Upper lobe of right lung (tissue), 1 donor: ENCODE measurements around the gene CALD1. TPM values are rescaled to one million over a fixed set of nuclear protein-coding genes. Genes with fewer than 3 reads are reported as not detected.

Experiments used
- ATAC-seq: fragments of 200-7000 bp; cut with Tn5 transposase; one replicate; pipeline ENCODE4 v1.9.1; 2020; ENCODE audit warnings: mild to moderate bottlenecking, moderate library complexity
- DNase-seq: peaks from one replicate; pipeline ENCODE4 v3.0.0-alpha.2; 2020
- H3K27ac ChIP-seq: fragments of 200-600 bp; one replicate; pipeline ENCODE4 v1.8.0; 2022
- H3K27me3 ChIP-seq: fragments of 200-600 bp; one replicate; pipeline ENCODE4 v1.8.0; 2022; ENCODE audit warnings: mild to moderate bottlenecking
- H3K36me3 ChIP-seq: fragments of 200-600 bp; one replicate; pipeline ENCODE4 v1.8.0; 2022
- H3K4me1 ChIP-seq: fragments of 200-600 bp; one replicate; pipeline ENCODE4 v1.8.0; 2022
- H3K4me3 ChIP-seq: fragments of 200-600 bp; one replicate; pipeline ENCODE4 v1.8.0; 2022; ENCODE audit warnings: mild to moderate bottlenecking
- H3K9me3 ChIP-seq: fragments of 200-600 bp; one replicate; pipeline ENCODE4 v1.8.0; 2022
- intact Hi-C: fragments of 100-400 bp; cut with DNase I; formaldehyde crosslinking; loops from one replicate; pipeline ENCODE4 v1.11.0; 2022
- total RNA-seq: library from RNA; stranded (reverse); fragmentation: NEBNext Ultra II Directional; extraction: Animal tissue kit (Norgen Biotek cat#: 25700); gene quantifications from one replicate; pipeline ENCODE4 v1.2.1, GENCODE V29; 2021
- TF ChIP-seq, protein P1 (sequence below): fragments of 200-600 bp; IDR thresholded peaks from one replicate; pipeline ENCODE4 v1.8.0; 2022; ENCODE audit warnings: antibody characterized with exemption
- donor health status: DM: no; HTN: yes; CAD: no; lungs with severe emphysema.

The CALD1 gene
- total RNA-seq, 1 donor from 2014 or later = 213 TPM

DNA sequence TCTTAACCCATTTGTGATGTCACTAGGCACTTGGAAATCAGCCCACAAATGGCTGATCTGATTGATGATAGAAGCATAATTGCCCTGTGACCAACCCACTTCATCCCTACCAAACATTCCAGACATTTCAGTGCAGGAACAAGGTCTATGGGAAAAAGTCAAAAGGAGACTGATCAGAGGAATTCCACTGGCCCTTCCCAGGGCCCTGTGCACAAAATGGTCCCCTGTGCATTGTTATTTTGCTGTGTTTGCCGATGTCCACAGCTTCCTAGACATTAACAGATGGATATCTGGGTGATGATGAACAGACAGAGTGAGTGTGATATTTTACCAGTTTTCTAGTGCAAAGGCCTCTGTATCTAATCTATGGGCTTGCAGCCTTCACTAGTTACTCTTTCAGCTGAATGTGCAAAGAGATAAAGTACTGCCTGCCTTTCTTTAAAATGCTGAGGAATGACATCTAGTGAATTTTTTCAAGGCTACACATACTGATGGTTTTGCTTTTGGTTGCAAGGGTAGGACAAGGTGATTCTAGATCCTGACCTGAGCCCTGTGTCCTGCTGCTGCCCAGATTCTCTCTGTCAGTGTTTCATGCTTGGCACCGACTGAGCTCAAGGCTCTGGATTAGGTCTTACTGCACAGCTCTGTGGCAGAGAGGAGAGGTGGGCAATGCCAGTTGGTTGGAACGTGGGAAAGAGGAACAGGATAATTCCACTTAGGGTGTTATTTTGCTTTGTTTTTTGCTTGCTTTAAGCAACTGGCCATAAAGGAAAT is 55.4 kb downstream of the CALD1 start:
- intact Hi-C loops = no loop called here
- DNase-seq (no peak), ATAC-seq (no peak)
- no peak overlapping the region for H3K4me3 ChIP-seq
- TF ChIP-seq, protein P1, sequence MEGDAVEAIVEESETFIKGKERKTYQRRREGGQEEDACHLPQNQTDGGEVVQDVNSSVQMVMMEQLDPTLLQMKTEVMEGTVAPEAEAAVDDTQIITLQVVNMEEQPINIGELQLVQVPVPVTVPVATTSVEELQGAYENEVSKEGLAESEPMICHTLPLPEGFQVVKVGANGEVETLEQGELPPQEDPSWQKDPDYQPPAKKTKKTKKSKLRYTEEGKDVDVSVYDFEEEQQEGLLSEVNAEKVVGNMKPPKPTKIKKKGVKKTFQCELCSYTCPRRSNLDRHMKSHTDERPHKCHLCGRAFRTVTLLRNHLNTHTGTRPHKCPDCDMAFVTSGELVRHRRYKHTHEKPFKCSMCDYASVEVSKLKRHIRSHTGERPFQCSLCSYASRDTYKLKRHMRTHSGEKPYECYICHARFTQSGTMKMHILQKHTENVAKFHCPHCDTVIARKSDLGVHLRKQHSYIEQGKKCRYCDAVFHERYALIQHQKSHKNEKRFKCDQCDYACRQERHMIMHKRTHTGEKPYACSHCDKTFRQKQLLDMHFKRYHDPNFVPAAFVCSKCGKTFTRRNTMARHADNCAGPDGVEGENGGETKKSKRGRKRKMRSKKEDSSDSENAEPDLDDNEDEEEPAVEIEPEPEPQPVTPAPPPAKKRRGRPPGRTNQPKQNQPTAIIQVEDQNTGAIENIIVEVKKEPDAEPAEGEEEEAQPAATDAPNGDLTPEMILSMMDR = no peak
- H3K9me3 ChIP-seq = no peaks in the 10 kb centered on the region
- H3K4me1 ChIP-seq = no peaks in the 10 kb centered on the region
- H3K36me3 ChIP-seq = no peaks in the 10 kb centered on the region
- H3K27me3 ChIP-seq = no peaks in the 10 kb centered on the region
- H3K27ac ChIP-seq = no peak overlapping the region

DNA sequence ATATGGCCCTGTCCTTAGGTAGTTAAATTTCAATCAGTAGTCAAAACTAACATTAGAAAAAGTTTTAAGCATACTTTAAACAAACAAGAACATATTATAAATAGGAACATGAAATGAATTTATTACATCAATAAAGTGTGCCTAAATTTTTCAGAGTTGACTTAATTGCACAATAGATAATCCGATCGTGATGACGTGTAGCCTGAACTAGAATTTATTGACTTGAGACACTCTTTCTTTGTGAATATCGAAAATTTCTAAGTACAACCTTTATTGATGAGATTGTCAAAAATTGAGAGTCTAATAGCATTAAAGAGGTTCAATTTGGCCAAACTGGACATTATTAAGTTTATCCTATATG is 56.0 kb downstream of the CALD1 start:
- Histone ChIP-seq H3K4me1 (no peaks in the 10 kb centered on the region), H3K27ac (no peak overlapping the region), H3K27me3 (no peaks in the 10 kb centered on the region), H3K4me3 (no peak overlapping the region), H3K36me3 (no peaks in the 10 kb centered on the region), H3K9me3 (no peaks in the 10 kb centered on the region)
- TF ChIP-seq, protein P1 = no peak
- intact Hi-C loops = no loop called here
- ATAC-seq (no peak), DNase-seq (no peak)

DNA sequence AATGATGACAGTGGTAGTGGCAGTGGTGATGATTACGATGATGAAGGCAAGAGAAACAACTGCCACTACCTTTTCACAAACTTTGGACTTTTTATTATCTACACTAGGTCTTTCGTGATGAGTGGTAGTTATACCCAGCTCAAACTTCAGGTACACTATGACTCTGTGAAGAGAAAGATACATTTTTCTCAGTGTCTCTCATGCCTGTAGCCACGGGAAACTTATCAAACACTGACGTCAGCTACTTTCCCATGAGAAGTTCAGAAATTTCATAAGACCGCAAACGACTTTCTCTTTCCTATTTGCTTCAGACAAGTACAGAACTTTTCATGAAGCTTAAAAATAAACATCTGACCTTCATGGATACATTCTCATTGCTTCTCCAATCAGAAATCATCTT is 57.0 kb downstream of the CALD1 start:
- Histone ChIP-seq H3K4me1 (no peaks in the 10 kb centered on the region), H3K36me3 (no peaks in the 10 kb centered on the region), H3K27ac (no peak overlapping the region), H3K4me3 (no peak overlapping the region), H3K9me3 (no peaks in the 10 kb centered on the region), H3K27me3 (no peaks in the 10 kb centered on the region)
- ATAC-seq = no peak
- intact Hi-C loops = no loop called here
- TF ChIP-seq, protein P1 = no peak
- DNase-seq = no peak

DNA sequence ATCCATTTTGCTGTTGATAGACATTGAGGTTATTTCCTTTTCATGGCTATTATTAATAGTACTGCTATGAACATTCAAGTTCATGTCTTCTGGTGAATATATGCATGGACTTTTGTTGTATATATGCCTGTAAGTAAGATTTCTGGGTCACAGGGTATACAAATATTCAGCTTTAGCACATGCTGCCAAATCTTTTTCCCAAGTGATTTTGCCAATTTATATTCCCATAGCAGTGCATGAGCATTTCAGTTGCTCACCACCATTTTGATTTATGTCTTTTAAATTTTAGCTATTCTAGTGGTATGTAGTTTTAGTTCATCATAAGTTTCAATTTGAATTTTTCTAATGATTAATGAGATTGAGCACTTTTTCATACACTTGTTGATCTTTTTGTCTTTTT is 59.9 kb downstream of the CALD1 start:
- no peak overlapping the region for H3K27ac ChIP-seq
- DNase-seq (no peak), ATAC-seq (no peak)
- TF ChIP-seq, protein P1 = no peak
- H3K4me3 ChIP-seq = no peak overlapping the region
- H3K9me3 ChIP-seq = no peaks in the 10 kb centered on the region
- intact Hi-C loops = no loop called here
- peaks cover under 1% of the 10 kb centered on the region for H3K36me3 ChIP-seq
- H3K4me1 ChIP-seq = no peaks in the 10 kb centered on the region
- H3K27me3 ChIP-seq = no peaks in the 10 kb centered on the region

DNA sequence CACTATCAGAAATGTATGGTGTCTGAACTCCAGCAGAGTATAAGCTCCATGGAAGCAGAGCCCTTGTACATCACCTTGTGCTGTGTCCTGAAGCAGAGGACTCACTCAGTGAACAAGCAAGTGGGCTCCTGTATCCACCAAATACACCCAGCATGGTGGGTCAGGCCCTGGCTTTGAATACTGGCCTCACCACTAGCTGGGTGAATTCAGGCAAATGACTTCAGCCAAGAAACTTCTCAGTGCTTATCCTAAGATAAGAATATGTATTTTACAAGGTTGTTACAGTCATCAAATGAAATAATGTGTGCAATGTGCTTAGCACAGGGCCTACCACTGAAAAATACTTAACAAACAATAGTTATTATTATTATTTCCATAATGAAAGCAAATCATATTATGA is 62.6 kb downstream of the CALD1 start:
- ATAC-seq = no peak
- TF ChIP-seq, protein P1 = no peak
- no peak overlapping the region for H3K27ac ChIP-seq
- no peaks in the 10 kb centered on the region for H3K4me1 ChIP-seq
- no peaks in the 10 kb centered on the region for H3K9me3 ChIP-seq
- no peak overlapping the region for H3K4me3 ChIP-seq
- H3K27me3 ChIP-seq = no peaks in the 10 kb centered on the region
- DNase-seq = no peak
- intact Hi-C loops = no loop called here
- peaks cover 9% of the 10 kb centered on the region for H3K36me3 ChIP-seq
